GM06990 (cell line): ENCODE data around the gene NEMP2.

Experiments used
- DNase-seq: peaks from one replicate; pipeline ENCODE4 v3.0.0-alpha.2; 2011; ENCODE audit not compliant: insufficient read length; ENCODE audit errors: extremely low read depth
- H3K27me3 ChIP-seq: replicated peaks from 2 replicates; pipeline ENCODE4 v1.6.0; 2011; ENCODE audit warnings: low read length; ENCODE audit not compliant: control insufficient read depth, insufficient read depth
- H3K36me3 ChIP-seq: 2 replicates; pipeline ENCODE4 v1.5.1; 2011; ENCODE audit warnings: low read length; ENCODE audit not compliant: control insufficient read depth, insufficient read depth
- H3K4me3 ChIP-seq: replicated peaks from 2 replicates; pipeline ENCODE4 v1.5.1; 2011; ENCODE audit warnings: low read depth, mild to moderate bottlenecking, control low read depth, low read length
- CTCF ChIP-seq: IDR thresholded peaks from 2 replicates; pipeline ENCODE4 v1.5.1; 2011; ENCODE audit warnings: low read length, control low read depth, mild to moderate bottlenecking, inconsistent platforms; ENCODE audit not compliant: insufficient read depth, poor library complexity, severe bottlenecking

NEMP2 gene

DNA sequence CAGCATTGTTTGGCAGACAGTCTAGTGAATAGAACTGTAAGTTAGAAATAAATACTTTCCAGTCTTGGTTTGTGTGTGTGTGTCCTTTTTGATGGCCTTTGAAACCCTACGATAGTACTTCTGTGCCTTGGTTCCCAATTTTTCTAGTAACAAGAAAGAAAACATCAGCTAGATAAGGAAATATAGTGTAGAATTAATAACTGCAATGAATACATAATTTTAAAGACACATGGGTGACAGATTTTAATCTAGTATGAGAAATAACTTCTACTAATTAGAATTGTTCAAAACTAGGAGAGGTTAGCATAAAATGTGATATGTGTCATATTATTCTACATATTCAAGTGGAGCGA is 44.5 kb upstream of the NEMP2 start:
- DNase-seq = no peak
- no peak overlapping the region for H3K4me3 ChIP-seq

GRCh38 chr2:190578158-190579057 is 43.9 kb upstream of the NEMP2 start:
- Histone ChIP-seq H3K4me3 (no peak overlapping the region), H3K36me3 (no peaks in the 10 kb centered on the region), H3K27me3 (no peaks in the 10 kb centered on the region)
- no peak for TF ChIP-seq CTCF
- DNase-seq = no peak

More for the DNA sequence above, 44.5 kb upstream of the NEMP2 start:
- TF ChIP-seq CTCF = no peak
- H3K27me3 ChIP-seq = no peaks in the 10 kb centered on the region
- H3K36me3 ChIP-seq = no peaks in the 10 kb centered on the region

GRCh38 chr2:190576573-190576972 is 42.1 kb upstream of the NEMP2 start:
- no peaks in the 10 kb centered on the region for H3K27me3 ChIP-seq
- H3K4me3 ChIP-seq = no peak overlapping the region
- no peak for DNase-seq
- no peaks in the 10 kb centered on the region for H3K36me3 ChIP-seq
- TF ChIP-seq CTCF = no peak

GRCh38 chr2:190575263-190575662 is 40.7 kb upstream of the NEMP2 start:
- H3K36me3 ChIP-seq = no peaks in the 10 kb centered on the region
- TF ChIP-seq CTCF = no peak
- H3K4me3 ChIP-seq = no peak overlapping the region
- DNase-seq = no peak
- H3K27me3 ChIP-seq = no peaks in the 10 kb centered on the region

- Histone ChIP-seq H3K36me3 (no peaks in the 10 kb centered on the region), H3K27me3 (no peaks in the 10 kb centered on the region), H3K4me3 (no peak overlapping the region)
- DNase-seq = no peak
- no peak for TF ChIP-seq CTCF
Measured at GRCh38 chr2:190574169-190574568, 39.6 kb upstream of the NEMP2 start.
